ENCODE data around the gene GABARAPL1. TPM values are rescaled to one million over a fixed set of nuclear protein-coding genes. Genes with fewer than 3 reads are reported as not detected.

GABARAPL1 gene
- 100 to 1,000 TPM; 115 to 216 (median 148) TPM for total RNA-seq

DNA sequence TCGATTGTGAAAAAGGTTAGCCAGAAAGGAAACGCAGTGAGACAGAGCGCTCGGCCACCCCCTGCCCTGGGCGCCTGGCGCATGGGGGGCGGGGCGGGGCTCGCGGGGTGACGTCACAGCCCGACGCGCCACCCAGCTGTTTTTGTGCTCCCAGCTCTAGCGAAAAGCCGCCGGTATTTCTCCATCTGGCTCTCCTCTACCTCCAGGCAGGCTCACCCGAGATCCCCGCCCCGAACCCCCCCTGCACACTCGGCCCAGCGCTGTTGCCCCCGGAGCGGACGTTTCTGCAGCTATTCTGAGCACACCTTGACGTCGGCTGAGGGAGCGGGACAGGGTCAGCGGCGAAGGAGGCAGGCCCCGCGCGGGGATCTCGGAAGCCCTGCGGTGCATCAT lies at the start of gene GABARAPL1:
GABARAPL1 (plus strand) TSS at position 139 of the 393 bp plus-strand sequence; CDS start at position 392, 253 bp downstream.
- intact Hi-C loops (cut with DNase I): no loop called here
- no peaks in the 10 kb centered on the region for H3K9me3 ChIP-seq
- peak within 1 kb of the TSS; percentile 60 to 83 (median 75) for H3K4me3 ChIP-seq (replicated peaks in 1 of 3)
- H3K27me3 ChIP-seq: no peaks in the 10 kb centered on the region
- WGBS, 2 donors: 0 to 1% methylated on average over 26 to 35 of the region's 35 CpGs
- peak within 1 kb of the TSS; percentile 99 to 100 (median 99) for H3K27ac ChIP-seq
- H3K4me1 ChIP-seq: peaks cover 13 to 14% of the 10 kb centered on the region in 2 donors
- DNase-seq: peak; percentile 81 to 82
- peaks cover 0 to under 1% of the 10 kb centered on the region in 2 donors for H3K36me3 ChIP-seq
- peak; percentile 67 to 71 for TF ChIP-seq POLR2A (IDR thresholded peaks at IDR 0.05)
- TF ChIP-seq, protein P1, sequence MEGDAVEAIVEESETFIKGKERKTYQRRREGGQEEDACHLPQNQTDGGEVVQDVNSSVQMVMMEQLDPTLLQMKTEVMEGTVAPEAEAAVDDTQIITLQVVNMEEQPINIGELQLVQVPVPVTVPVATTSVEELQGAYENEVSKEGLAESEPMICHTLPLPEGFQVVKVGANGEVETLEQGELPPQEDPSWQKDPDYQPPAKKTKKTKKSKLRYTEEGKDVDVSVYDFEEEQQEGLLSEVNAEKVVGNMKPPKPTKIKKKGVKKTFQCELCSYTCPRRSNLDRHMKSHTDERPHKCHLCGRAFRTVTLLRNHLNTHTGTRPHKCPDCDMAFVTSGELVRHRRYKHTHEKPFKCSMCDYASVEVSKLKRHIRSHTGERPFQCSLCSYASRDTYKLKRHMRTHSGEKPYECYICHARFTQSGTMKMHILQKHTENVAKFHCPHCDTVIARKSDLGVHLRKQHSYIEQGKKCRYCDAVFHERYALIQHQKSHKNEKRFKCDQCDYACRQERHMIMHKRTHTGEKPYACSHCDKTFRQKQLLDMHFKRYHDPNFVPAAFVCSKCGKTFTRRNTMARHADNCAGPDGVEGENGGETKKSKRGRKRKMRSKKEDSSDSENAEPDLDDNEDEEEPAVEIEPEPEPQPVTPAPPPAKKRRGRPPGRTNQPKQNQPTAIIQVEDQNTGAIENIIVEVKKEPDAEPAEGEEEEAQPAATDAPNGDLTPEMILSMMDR (IDR thresholded peaks at IDR 0.05): peak in 1 of 6 experiments; percentile 13

GRCh38 chr12:10163084-10163483 lies 49.6 kb upstream of the GABARAPL1 start:
- Histone ChIP-seq H3K27me3 (no peaks in the 10 kb centered on the region), H3K9me3 (no peaks in the 10 kb centered on the region), H3K4me1 (no peaks in the 10 kb centered on the region), H3K27ac (no peak overlapping the region), H3K36me3 (no peaks in the 10 kb centered on the region), H3K4me3 (replicated peaks in 1 of 3) (no peak overlapping the region)
- DNase-seq: no peak
- 79 to 83% methylated on average over 3 of the region's 3 CpGs for WGBS, 2 donors
- intact Hi-C loops (cut with DNase I): no loop called here
- no peak for TF ChIP-seq POLR2A (IDR thresholded peaks at IDR 0.05)
- TF ChIP-seq, protein P1 (IDR thresholded peaks at IDR 0.05): no peak

DNA sequence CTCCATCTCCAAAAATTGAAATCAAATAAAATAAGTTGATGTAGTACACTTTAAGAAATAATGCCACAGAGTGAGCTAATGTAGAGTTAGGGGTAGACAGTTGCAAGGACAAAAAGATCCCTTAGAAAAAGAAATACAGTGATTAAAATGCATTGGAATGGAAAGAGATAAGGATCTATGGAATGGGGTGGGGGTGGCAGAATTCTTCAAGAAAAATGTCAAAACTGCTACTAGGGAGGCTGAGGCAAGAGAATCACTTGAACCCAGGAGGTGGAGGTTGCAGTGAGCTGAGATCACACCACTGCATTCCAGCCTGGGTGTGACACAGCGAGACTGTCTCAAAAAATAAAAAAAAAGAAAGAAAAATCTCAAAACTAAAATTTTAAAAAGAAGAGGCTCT lies 47.3 kb upstream of the GABARAPL1 start:
- Histone ChIP-seq H3K4me1 (no peaks in the 10 kb centered on the region), H3K27ac (no peak overlapping the region), H3K36me3 (no peaks in the 10 kb centered on the region), H3K27me3 (no peaks in the 10 kb centered on the region), H3K9me3 (no peaks in the 10 kb centered on the region), H3K4me3 (replicated peaks in 1 of 3) (no peak overlapping the region)
- 0% methylated on average over 1 of the region's 1 CpG for WGBS, 2 donors
- no peak for DNase-seq
- TF ChIP-seq POLR2A (IDR thresholded peaks at IDR 0.05): no peak
- TF ChIP-seq, protein P1 (IDR thresholded peaks at IDR 0.05): no peak
- intact Hi-C loops (cut with DNase I): no loop called here

DNA sequence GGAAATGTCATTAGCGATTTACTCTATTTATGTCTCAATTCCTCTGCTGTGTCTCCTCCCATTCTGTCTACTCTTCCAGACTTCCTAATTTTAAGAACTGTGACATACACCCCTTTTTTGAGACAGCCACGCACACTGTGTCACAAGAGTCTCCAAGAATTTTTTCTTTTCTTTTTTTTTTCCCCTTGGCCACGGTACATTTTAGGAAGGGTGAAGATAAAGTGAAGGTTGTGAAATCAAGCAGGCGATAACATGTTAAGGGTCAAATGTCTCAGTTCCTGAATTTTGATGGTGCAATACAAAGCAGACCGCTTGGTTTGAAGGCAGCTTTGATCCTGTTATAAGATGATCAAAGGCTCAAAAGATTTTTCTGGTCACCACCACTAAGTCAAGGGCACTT lies 45.1 kb upstream of the GABARAPL1 start:
- no peak overlapping the region for H3K4me3 ChIP-seq (replicated peaks in 1 of 3)
- no peak for DNase-seq
- H3K27ac ChIP-seq: no peak overlapping the region
- H3K36me3 ChIP-seq: no peaks in the 10 kb centered on the region
- H3K27me3 ChIP-seq: no peaks in the 10 kb centered on the region
- intact Hi-C loops (cut with DNase I): no loop called here
- no peaks in the 10 kb centered on the region for H3K4me1 ChIP-seq
- H3K9me3 ChIP-seq: no peaks in the 10 kb centered on the region
- 58 to 64% methylated on average over 5 of the region's 5 CpGs for WGBS, 2 donors
- TF ChIP-seq POLR2A (IDR thresholded peaks at IDR 0.05): no peak
- TF ChIP-seq, protein P1 (IDR thresholded peaks at IDR 0.05): no peak

DNA sequence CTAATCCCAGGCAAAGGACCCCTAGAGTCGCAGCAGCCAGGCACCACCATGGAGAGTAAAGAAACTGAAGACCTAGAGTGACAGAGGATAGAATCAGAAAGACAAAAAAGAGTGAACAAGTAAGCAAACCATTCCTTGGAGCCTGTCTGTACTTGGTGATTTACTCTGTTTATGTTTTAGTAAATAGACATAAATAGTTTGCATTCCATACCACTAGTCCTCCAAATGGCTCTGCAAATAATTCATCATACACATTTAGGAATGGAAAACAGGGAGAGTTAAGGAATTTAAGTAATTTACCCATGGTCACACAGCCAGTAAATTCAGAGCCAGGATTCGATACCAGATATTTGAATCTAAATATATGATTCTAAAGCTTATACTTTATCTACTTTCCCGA lies 43.6 kb upstream of the GABARAPL1 start:
- Histone ChIP-seq H3K27ac (no peak overlapping the region), H3K27me3 (no peaks in the 10 kb centered on the region), H3K4me1 (no peaks in the 10 kb centered on the region), H3K4me3 (replicated peaks in 1 of 3) (no peak overlapping the region), H3K9me3 (no peaks in the 10 kb centered on the region), H3K36me3 (no peaks in the 10 kb centered on the region)
- intact Hi-C loops (cut with DNase I): no loop called here
- 82% methylated on average over 3 of the region's 3 CpGs for WGBS, 2 donors
- DNase-seq: no peak
- TF ChIP-seq, protein P1 (IDR thresholded peaks at IDR 0.05): no peak
- TF ChIP-seq POLR2A (IDR thresholded peaks at IDR 0.05): no peak

Measured in thyroid gland (tissue), 4 donors.